ENCODE data around the gene PKNOX2. TPM values are rescaled to one million over a fixed set of nuclear protein-coding genes. Genes with fewer than 3 reads are reported as not detected.
A peak's percentile ranks its signal among the peaks of the same experiment; 100 is the strongest.

The PKNOX2 gene
- total and polyA plus RNA-seq, 4 donors, result 0.14 to 0.29 (median 0.24) TPM

DNA sequence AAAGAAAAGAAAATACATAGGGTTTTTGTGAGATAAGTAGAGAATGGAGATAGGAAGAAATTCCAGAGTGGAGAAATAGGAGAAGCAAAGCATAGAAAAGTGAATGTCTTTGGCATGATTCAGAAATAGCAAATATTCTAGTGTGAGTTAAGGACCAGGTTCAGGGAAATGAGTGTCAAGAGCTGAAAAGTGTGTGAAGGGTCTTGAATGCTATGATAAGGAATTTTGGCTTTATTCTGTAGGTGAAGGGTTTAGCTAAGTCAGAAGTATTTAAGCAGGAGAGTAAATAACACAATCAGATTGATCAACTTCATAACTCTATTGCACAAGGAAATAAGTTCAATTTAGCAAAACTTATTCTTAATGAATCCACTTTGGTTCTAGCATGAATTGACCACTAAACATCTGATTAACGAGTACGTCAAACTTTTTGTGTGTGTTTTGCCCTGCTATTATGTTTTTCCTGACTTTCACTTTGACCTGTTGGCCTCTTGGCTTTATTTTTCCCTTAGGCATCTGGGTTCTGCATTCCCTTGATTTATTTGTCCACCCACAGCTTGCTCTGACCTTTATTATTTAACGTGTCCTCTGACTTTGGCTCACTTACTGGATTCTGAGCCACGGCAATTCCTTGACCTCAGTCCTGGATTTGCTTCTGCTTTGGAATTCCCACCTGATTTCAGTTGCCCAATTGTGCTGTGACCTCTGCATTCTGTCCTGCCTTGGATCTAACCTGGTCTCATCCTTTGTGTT is 41.2 kb upstream of the PKNOX2 start:
- Histone ChIP-seq H3K36me3 (ENCODE audit: control insufficient read depth in 4 of 4, insufficient read depth in 3 of 4, low read depth in 1 of 4, low read length in 3 of 4) (no peaks in the 10 kb centered on the region), H3K4me3 (ENCODE audit: low read depth in 1 of 3, low read length in 3 of 3) (peak overlapping the region; percentile 15 to 57 (median 51)), H3K9me3 (ENCODE audit: control insufficient read depth in 4 of 4, low read length in 3 of 4) (no peaks in the 10 kb centered on the region), H3K4me1 (ENCODE audit: control insufficient read depth in 4 of 4, insufficient read depth in 4 of 4, low read length in 3 of 4) (peaks cover 0 to 19% (median 7%) of the 10 kb centered on the region in 4 donors), H3K27me3 (ENCODE audit: control insufficient read depth in 4 of 4, insufficient read depth in 4 of 4, low read length in 3 of 4) (no peaks in the 10 kb centered on the region), H3K27ac (ENCODE audit: low read depth in 1 of 2, low read length in 2 of 2) (peak overlapping the region; percentile 77 to 88), H3K9ac (ENCODE audit: low read depth in 1 of 2, low read length in 2 of 2) (peak overlapping the region in 1 of 2 donors; percentile 82)
- WGBS, result 34% methylated on average over 4 of the region's 4 CpGs
- TF ChIP-seq CTCF (IDR thresholded peaks at IDR 0.05; ENCODE audit: low read depth, low read length, missing input control), result no peak
- TF ChIP-seq RAD21 (IDR thresholded peaks at IDR 0.05), result no peak
- TF ChIP-seq JUND (IDR thresholded peaks at IDR 0.05), result peak; percentile 19 to 81
- TF ChIP-seq, protein P1, sequence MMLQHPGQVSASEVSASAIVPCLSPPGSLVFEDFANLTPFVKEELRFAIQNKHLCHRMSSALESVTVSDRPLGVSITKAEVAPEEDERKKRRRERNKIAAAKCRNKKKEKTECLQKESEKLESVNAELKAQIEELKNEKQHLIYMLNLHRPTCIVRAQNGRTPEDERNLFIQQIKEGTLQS (IDR thresholded peaks at IDR 0.05), result no peak
- TF ChIP-seq, protein P2, sequence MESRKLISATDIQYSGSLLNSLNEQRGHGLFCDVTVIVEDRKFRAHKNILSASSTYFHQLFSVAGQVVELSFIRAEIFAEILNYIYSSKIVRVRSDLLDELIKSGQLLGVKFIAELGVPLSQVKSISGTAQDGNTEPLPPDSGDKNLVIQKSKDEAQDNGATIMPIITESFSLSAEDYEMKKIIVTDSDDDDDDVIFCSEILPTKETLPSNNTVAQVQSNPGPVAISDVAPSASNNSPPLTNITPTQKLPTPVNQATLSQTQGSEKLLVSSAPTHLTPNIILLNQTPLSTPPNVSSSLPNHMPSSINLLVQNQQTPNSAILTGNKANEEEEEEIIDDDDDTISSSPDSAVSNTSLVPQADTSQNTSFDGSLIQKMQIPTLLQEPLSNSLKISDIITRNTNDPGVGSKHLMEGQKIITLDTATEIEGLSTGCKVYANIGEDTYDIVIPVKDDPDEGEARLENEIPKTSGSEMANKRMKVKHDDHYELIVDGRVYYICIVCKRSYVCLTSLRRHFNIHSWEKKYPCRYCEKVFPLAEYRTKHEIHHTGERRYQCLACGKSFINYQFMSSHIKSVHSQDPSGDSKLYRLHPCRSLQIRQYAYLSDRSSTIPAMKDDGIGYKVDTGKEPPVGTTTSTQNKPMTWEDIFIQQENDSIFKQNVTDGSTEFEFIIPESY (IDR thresholded peaks at IDR 0.05), result peak; percentile 53
- TF ChIP-seq YY1 (IDR thresholded peaks at IDR 0.05), result peak; percentile 42
- peak; percentile 61 for TF ChIP-seq FOXA2 (IDR thresholded peaks at IDR 0.05)
- peak; percentile 89 for TF ChIP-seq NR2F2 (IDR thresholded peaks at IDR 0.05)
- TF ChIP-seq RXRA (IDR thresholded peaks at IDR 0.05), result peak; percentile 70 to 94
- no peak for TF ChIP-seq GABPA (IDR thresholded peaks at IDR 0.05 in 1 of 2, conservative IDR thresholded peaks at IDR 0.05 in 1 of 2)
- peak in 1 of 2 donors; percentile 62 for TF ChIP-seq EGR1 (IDR thresholded peaks at IDR 0.05; ENCODE audit: low read depth in 2 of 2)
- peak; percentile 59 for TF ChIP-seq MAX (IDR thresholded peaks at IDR 0.05)
- peak; percentile 75 to 89 for TF ChIP-seq HNF4A (conservative IDR thresholded peaks at IDR 0.05)
- TF ChIP-seq HNF4G (IDR thresholded peaks at IDR 0.05), result no peak
- TF ChIP-seq REST (IDR thresholded peaks at IDR 0.05), result peak; percentile 48
- TF ChIP-seq FOXA1 (IDR thresholded peaks at IDR 0.05), result no peak
- TF ChIP-seq TAF1 (conservative IDR thresholded peaks at IDR 0.05), result no peak
- peak; percentile 84 for TF ChIP-seq SP1 (IDR thresholded peaks at IDR 0.05)
- DNase-seq (ENCODE audit: low spot score), result no peak
